Trophoblast cell (in vitro differentiated cells and primary cell): Measurements from ENCODE around the gene ELL2.

Experiments
- DNase-seq, 2 donors: peaks; one replicate each; pipeline ENCODE4 v3.0.0-alpha.2; 2016
- H2AFZ ChIP-seq: 2 replicates; pipeline ENCODE4 v1.6.1; 2013; ENCODE audit warnings: low read length, moderate library complexity, mild to moderate bottlenecking; ENCODE audit not compliant: insufficient read depth, poor library complexity
- H2AK5ac ChIP-seq: 2 replicates; pipeline ENCODE4 v1.6.1; 2013; ENCODE audit warnings: mild to moderate bottlenecking, low read length
- H2BK120ac ChIP-seq: 2 replicates; pipeline ENCODE4 v1.6.1; 2013; ENCODE audit warnings: low read length, mild to moderate bottlenecking, moderate library complexity; ENCODE audit not compliant: insufficient read depth, poor library complexity
- H2BK12ac ChIP-seq: 2 replicates; pipeline ENCODE4 v1.6.1; 2013; ENCODE audit warnings: mild to moderate bottlenecking, low read length, moderate library complexity
- H2BK5ac ChIP-seq: 2 replicates; pipeline ENCODE4 v1.6.1; 2013; ENCODE audit warnings: low read length, low read depth, moderate library complexity, mild to moderate bottlenecking; ENCODE audit not compliant: poor library complexity
- H3K14ac ChIP-seq: 2 replicates; pipeline ENCODE4 v1.6.1; 2013; ENCODE audit warnings: mild to moderate bottlenecking, low read length
- H3K18ac ChIP-seq: 2 replicates; pipeline ENCODE4 v1.6.1; 2013; ENCODE audit warnings: mild to moderate bottlenecking, low read length
- H3K23ac ChIP-seq: 2 replicates; pipeline ENCODE4 v1.6.1; 2013; ENCODE audit warnings: low read length
- H3K27ac ChIP-seq: 2 replicates; pipeline ENCODE4 v1.5.1; 2013; ENCODE audit warnings: low read depth, mild to moderate bottlenecking, inconsistent platforms, low read length, moderate library complexity
- H3K27me3 ChIP-seq: 2 replicates; pipeline ENCODE4 v1.6.1; 2013; ENCODE audit warnings: inconsistent platforms, mild to moderate bottlenecking, low read length, moderate library complexity; ENCODE audit not compliant: insufficient read depth
- H3K36me3 ChIP-seq, 2 experiments: 1 replicate in 1 of 2; 2 replicates in 1 of 2; pipeline ENCODE4 v1.6.1; 2013; ENCODE audit warnings: low read length in 2 of 2, mild to moderate bottlenecking in 2 of 2, moderate library complexity in 1 of 2; ENCODE audit not compliant: insufficient read depth in 2 of 2, control insufficient read depth in 1 of 2
- H3K4ac ChIP-seq: 2 replicates; pipeline ENCODE4 v1.6.1; 2013; ENCODE audit warnings: low read depth, mild to moderate bottlenecking, low read length, moderate library complexity
- H3K4me1 ChIP-seq, 2 experiments: 1 replicate in 1 of 2; 2 replicates in 1 of 2; pipeline ENCODE4 v1.6.1; 2013; ENCODE audit warnings: low read length in 2 of 2, mild to moderate bottlenecking in 2 of 2, moderate library complexity in 1 of 2; ENCODE audit not compliant: insufficient read depth in 2 of 2, control insufficient read depth in 1 of 2
- H3K4me2 ChIP-seq: 2 replicates; pipeline ENCODE4 v1.6.1; 2013; ENCODE audit warnings: inconsistent platforms, mild to moderate bottlenecking, low read length, moderate library complexity
- H3K4me3 ChIP-seq: 2 replicates; pipeline ENCODE4 v1.5.1; 2013; ENCODE audit warnings: mild to moderate bottlenecking, low read depth, low read length, inconsistent platforms
- H3K79me1 ChIP-seq: one replicate; pipeline ENCODE4 v1.6.1; 2013; ENCODE audit warnings: low read length
- H3K79me2 ChIP-seq: 2 replicates; pipeline ENCODE4 v1.6.1; 2013; ENCODE audit warnings: low read length, mild to moderate bottlenecking; ENCODE audit not compliant: control insufficient read depth, insufficient read depth, poor library complexity
- H3K9ac ChIP-seq: 2 replicates; pipeline ENCODE4 v1.6.1; 2013; ENCODE audit warnings: mild to moderate bottlenecking, low read length
- H3K9me3 ChIP-seq: 2 replicates; pipeline ENCODE4 v1.6.1; 2013; ENCODE audit warnings: low read depth, mild to moderate bottlenecking, control low read depth, inconsistent platforms, low read length; ENCODE audit not compliant: insufficient read depth
- H4K12ac ChIP-seq: 2 replicates; pipeline ENCODE4 v1.6.1; 2013; ENCODE audit warnings: low read depth, mild to moderate bottlenecking, low read length, moderate library complexity
- H4K8ac ChIP-seq: 2 replicates; pipeline ENCODE4 v1.6.1; 2013; ENCODE audit warnings: low read depth, mild to moderate bottlenecking, low read length, moderate library complexity
- H4K91ac ChIP-seq: one replicate; pipeline ENCODE4 v1.6.1; 2013; ENCODE audit warnings: low read depth, mild to moderate bottlenecking, low read length, moderate library complexity
- WGBS: extraction: QIAGEN DNeasy Blood & Tissue Kit; methylation state at CpG from one replicate; pipeline ENCODE4 v1.1.7; 2013; ENCODE audit warnings: missing lambda C conversion rate; ENCODE audit not compliant: insufficient read length, insufficient coverage; ENCODE audit errors: extremely low coverage; 5-methylcytosine and 5-hydroxymethylcytosine counted together

ELL2 gene

GRCh38 chr5:96006291-96006690, 44.6 kb upstream of the ELL2 start:
- H3K4me2 ChIP-seq = no peak overlapping the region
- H4K91ac ChIP-seq = no peak overlapping the region
- H3K4me3 ChIP-seq = no peak overlapping the region
- H3K9ac ChIP-seq = no peak overlapping the region
- no peaks in the 10 kb centered on the region for H3K79me2 ChIP-seq
- H3K18ac ChIP-seq = no peak overlapping the region
- WGBS = no CpG with 5 or more reads among the region's 3 CpGs
- H2AFZ ChIP-seq = no peak overlapping the region
- no peak overlapping the region for H4K8ac ChIP-seq
- DNase-seq = no peak
- H4K12ac ChIP-seq = no peak overlapping the region
- no peaks in the 10 kb centered on the region for H3K9me3 ChIP-seq
- no peaks in the 10 kb centered on the region for H3K4me1 ChIP-seq
- H3K23ac ChIP-seq = no peak overlapping the region
- no peak overlapping the region for H2AK5ac ChIP-seq
- H2BK12ac ChIP-seq = no peak overlapping the region
- H2BK120ac ChIP-seq = no peak overlapping the region
- H3K14ac ChIP-seq = no peak overlapping the region
- H2BK5ac ChIP-seq = no peak overlapping the region
- H3K27me3 ChIP-seq = no peaks in the 10 kb centered on the region
- no peaks in the 10 kb centered on the region for H3K36me3 ChIP-seq
- no peaks in the 10 kb centered on the region for H3K79me1 ChIP-seq
- no peak overlapping the region for H3K27ac ChIP-seq
- H3K4ac ChIP-seq = no peak overlapping the region

DNA sequence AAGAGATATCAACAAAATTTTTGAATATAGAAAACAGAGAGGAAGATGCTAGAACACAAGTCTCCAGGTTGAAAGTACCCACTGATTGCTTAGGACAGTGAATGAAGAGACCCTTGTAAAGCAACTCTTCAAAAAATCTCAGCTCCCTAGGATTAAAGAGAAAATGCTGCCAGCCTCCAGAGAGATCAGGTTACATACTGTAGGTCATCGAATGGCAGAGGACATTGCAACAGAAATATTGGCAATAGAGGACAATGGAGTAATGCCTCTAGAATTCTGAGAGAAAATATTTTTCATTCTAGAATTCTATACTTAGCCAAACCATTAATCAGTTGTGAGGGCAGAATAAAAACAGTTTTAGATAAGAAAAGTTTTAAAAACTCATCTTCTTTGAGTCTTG, 43.1 kb upstream of the ELL2 start:
- Histone ChIP-seq H3K9me3 (no peaks in the 10 kb centered on the region), H3K23ac (no peak overlapping the region), H4K12ac (no peak overlapping the region), H3K9ac (no peak overlapping the region), H3K79me2 (no peaks in the 10 kb centered on the region), H2BK120ac (no peak overlapping the region), H3K18ac (no peak overlapping the region), H3K27me3 (no peaks in the 10 kb centered on the region), H3K4me1 (no peaks in the 10 kb centered on the region), H4K91ac (no peak overlapping the region), H2BK5ac (no peak overlapping the region), H3K4me2 (no peak overlapping the region), H3K27ac (no peak overlapping the region), H3K79me1 (no peaks in the 10 kb centered on the region), H3K36me3 (no peaks in the 10 kb centered on the region), H3K4ac (no peak overlapping the region), H2AFZ (no peak overlapping the region), H4K8ac (no peak overlapping the region), H2AK5ac (no peak overlapping the region), H2BK12ac (no peak overlapping the region), H3K14ac (no peak overlapping the region), H3K4me3 (no peak overlapping the region)
- no peak for DNase-seq
- WGBS = no CpG with 5 or more reads among the region's 1 CpG

DNA sequence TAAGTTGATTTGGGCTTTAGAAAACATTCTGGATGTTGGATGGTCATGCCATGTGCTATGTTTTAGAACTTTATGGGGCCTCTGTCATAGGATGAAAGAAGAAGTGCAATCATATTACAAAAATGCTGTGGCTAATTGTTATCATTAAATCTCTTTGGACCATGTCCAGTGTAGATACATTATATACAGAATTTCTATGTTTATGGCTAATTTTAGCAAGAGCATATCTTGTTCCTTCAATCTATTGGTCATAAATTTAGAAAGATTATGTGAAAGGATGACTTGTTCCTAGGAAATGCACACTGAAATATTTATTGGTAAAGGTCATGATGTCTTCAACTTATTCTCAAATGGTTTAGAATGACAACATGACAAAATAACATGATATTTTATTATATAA, 42.4 kb upstream of the ELL2 start:
- no peaks in the 10 kb centered on the region for H3K36me3 ChIP-seq
- H2BK12ac ChIP-seq = no peak overlapping the region
- no peaks in the 10 kb centered on the region for H3K79me1 ChIP-seq
- H3K4me2 ChIP-seq = no peak overlapping the region
- no peak overlapping the region for H4K8ac ChIP-seq
- H3K18ac ChIP-seq = no peak overlapping the region
- H3K79me2 ChIP-seq = no peaks in the 10 kb centered on the region
- H3K27me3 ChIP-seq = no peaks in the 10 kb centered on the region
- H2BK5ac ChIP-seq = no peak overlapping the region
- H3K9ac ChIP-seq = no peak overlapping the region
- no peak overlapping the region for H3K4me3 ChIP-seq
- no peak overlapping the region for H3K23ac ChIP-seq
- H3K4me1 ChIP-seq = no peaks in the 10 kb centered on the region
- no peak overlapping the region for H2BK120ac ChIP-seq
- H2AK5ac ChIP-seq = no peak overlapping the region
- no peak overlapping the region for H2AFZ ChIP-seq
- no peak overlapping the region for H4K91ac ChIP-seq
- no peaks in the 10 kb centered on the region for H3K9me3 ChIP-seq
- no peak overlapping the region for H3K4ac ChIP-seq
- no peak overlapping the region for H3K14ac ChIP-seq
- no peak for DNase-seq
- H3K27ac ChIP-seq = no peak overlapping the region
- no peak overlapping the region for H4K12ac ChIP-seq

DNA sequence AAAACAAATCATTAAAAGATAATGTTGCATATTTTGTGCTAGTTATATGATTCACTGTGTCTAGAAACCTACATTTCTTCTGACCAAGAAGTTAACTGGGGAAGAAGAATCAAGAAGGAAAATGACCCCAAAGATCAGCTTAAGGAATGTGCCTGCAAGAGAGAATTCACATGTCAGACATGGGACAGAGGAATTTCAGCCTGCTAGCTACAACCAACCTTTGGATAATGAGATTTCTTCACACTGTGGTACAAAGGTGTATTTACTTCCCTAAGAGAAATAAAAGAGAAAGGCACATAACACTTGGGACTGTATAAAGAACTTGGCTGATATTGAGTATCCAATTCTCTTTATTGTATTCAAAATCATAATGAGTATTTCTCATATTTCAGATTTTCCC, 39.6 kb upstream of the ELL2 start:
- H2BK5ac ChIP-seq = no peak overlapping the region
- H3K4me2 ChIP-seq = no peak overlapping the region
- no peak overlapping the region for H4K12ac ChIP-seq
- H3K9me3 ChIP-seq = no peaks in the 10 kb centered on the region
- no peaks in the 10 kb centered on the region for H3K36me3 ChIP-seq
- no peaks in the 10 kb centered on the region for H3K79me2 ChIP-seq
- no peak overlapping the region for H2BK120ac ChIP-seq
- H3K4me1 ChIP-seq = no peaks in the 10 kb centered on the region
- no peaks in the 10 kb centered on the region for H3K79me1 ChIP-seq
- H3K27me3 ChIP-seq = no peaks in the 10 kb centered on the region
- no peak overlapping the region for H3K9ac ChIP-seq
- no peak overlapping the region for H2BK12ac ChIP-seq
- no peak overlapping the region for H3K4me3 ChIP-seq
- H3K14ac ChIP-seq = no peak overlapping the region
- DNase-seq = no peak
- no peak overlapping the region for H2AK5ac ChIP-seq
- H3K27ac ChIP-seq = no peak overlapping the region
- H3K23ac ChIP-seq = no peak overlapping the region
- no peak overlapping the region for H3K18ac ChIP-seq
- no peak overlapping the region for H2AFZ ChIP-seq
- no peak overlapping the region for H3K4ac ChIP-seq
- H4K91ac ChIP-seq = no peak overlapping the region
- H4K8ac ChIP-seq = no peak overlapping the region

DNA sequence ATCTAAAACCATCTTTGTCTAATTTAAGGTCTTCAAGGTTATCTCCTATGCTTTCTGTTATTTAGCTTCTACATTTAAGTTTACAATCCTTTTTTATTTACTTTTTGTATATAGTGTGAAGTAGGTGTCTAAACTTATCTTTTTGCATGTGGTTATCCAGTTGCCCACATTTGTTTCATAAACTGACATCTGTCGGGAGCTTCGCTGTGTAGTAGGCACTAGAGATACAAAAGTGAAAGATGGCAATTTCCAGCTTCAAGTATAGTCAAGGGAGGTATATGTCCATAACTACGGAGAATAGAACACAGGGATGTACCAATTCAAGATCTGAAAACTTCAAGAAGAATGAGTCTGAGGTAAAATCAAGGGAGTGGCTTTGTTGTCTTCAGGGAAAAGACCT, 38.7 kb upstream of the ELL2 start:
- no peaks in the 10 kb centered on the region for H3K4me1 ChIP-seq

More for the DNA sequence above, 38.7 kb upstream of the ELL2 start:
- Histone ChIP-seq H4K91ac (no peak overlapping the region), H3K23ac (no peak overlapping the region), H3K4me3 (no peak overlapping the region), H3K27ac (no peak overlapping the region), H2BK5ac (no peak overlapping the region), H3K18ac (no peak overlapping the region), H3K79me1 (no peaks in the 10 kb centered on the region), H2BK120ac (no peak overlapping the region), H3K27me3 (no peaks in the 10 kb centered on the region), H3K4me2 (no peak overlapping the region), H3K36me3 (no peaks in the 10 kb centered on the region), H3K14ac (no peak overlapping the region), H2AFZ (no peak overlapping the region), H3K79me2 (no peaks in the 10 kb centered on the region), H2BK12ac (no peak overlapping the region), H3K9ac (no peak overlapping the region), H3K4ac (no peak overlapping the region), H4K12ac (no peak overlapping the region), H3K9me3 (no peaks in the 10 kb centered on the region), H4K8ac (no peak overlapping the region), H2AK5ac (no peak overlapping the region)
- WGBS = no CpG with 5 or more reads among the region's 3 CpGs
- no peak for DNase-seq
